Measurements from ENCODE around the gene NEMF.
A peak's percentile ranks its signal among the peaks of the same experiment; 100 is the strongest.
"Not testable (repeated sequence)": the region's sequence is repeated elsewhere in the genome, so short reads cannot be mapped to it uniquely, and the experiment has no call there.

The NEMF gene

GRCh38 chr14:49897965-49898364 lies 45.4 kb upstream of the NEMF start:
- TF ChIP-seq POLR2AphosphoS5 (IDR thresholded peaks at IDR 0.05; ENCODE audit: low read depth) (no peak), CTCF (IDR thresholded peaks at IDR 0.05; ENCODE audit: insufficient read depth, low read length) (no peak), SPI1 (IDR thresholded peaks at IDR 0.05; ENCODE audit: borderline replicate concordance, low read depth) (no peak), GABPA (IDR thresholded peaks at IDR 0.05; ENCODE audit: low read depth) (no peak), REST (IDR thresholded peaks at IDR 0.05; ENCODE audit: insufficient replicate concordance, low read depth) (no peak)
- no peaks in the 10 kb centered on the region for H3K27me3 ChIP-seq (ENCODE audit: insufficient read depth, poor library complexity, severe bottlenecking)
- H3K27ac ChIP-seq (replicated peaks), result no peak overlapping the region
- no peak overlapping the region for H3K4me3 ChIP-seq (replicated peaks; ENCODE audit: insufficient read depth, low read length)
- DNase-seq (ENCODE audit: low read depth in 1 of 2, low spot score in 1 of 2), result no peak

- DNase-seq (ENCODE audit: low read depth in 1 of 2, low spot score in 1 of 2), result no peak
- no peak overlapping the region for H3K4me3 ChIP-seq (replicated peaks; ENCODE audit: insufficient read depth, low read length)
Measured at GRCh38 chr14:49897414-49897813, 44.8 kb upstream of the NEMF start.

GRCh38 chr14:49896966-49897365 lies 44.4 kb upstream of the NEMF start:
- Histone ChIP-seq H3K27me3 (ENCODE audit: insufficient read depth, poor library complexity, severe bottlenecking) (no peaks in the 10 kb centered on the region), H3K4me3 (replicated peaks; ENCODE audit: insufficient read depth, low read length) (no peak overlapping the region; the same call in 1 of the 2 replicates), H3K27ac (replicated peaks) (no peak overlapping the region)
- TF ChIP-seq SPI1 (IDR thresholded peaks at IDR 0.05; ENCODE audit: borderline replicate concordance, low read depth) (no peak), POLR2AphosphoS5 (IDR thresholded peaks at IDR 0.05; ENCODE audit: low read depth) (no peak), REST (IDR thresholded peaks at IDR 0.05; ENCODE audit: insufficient replicate concordance, low read depth) (no peak), CTCF (IDR thresholded peaks at IDR 0.05; ENCODE audit: insufficient read depth, low read length) (no peak), GABPA (IDR thresholded peaks at IDR 0.05; ENCODE audit: low read depth) (no peak)
- DNase-seq (ENCODE audit: low read depth in 1 of 2, low spot score in 1 of 2), result no peak

More at GRCh38 chr14:49897414-49897813, 44.8 kb upstream of the NEMF start:
- Histone ChIP-seq H3K27ac (replicated peaks) (no peak overlapping the region), H3K27me3 (ENCODE audit: insufficient read depth, poor library complexity, severe bottlenecking) (no peaks in the 10 kb centered on the region)
- TF ChIP-seq REST (IDR thresholded peaks at IDR 0.05; ENCODE audit: insufficient replicate concordance, low read depth) (no peak), CTCF (IDR thresholded peaks at IDR 0.05; ENCODE audit: insufficient read depth, low read length) (no peak), SPI1 (IDR thresholded peaks at IDR 0.05; ENCODE audit: borderline replicate concordance, low read depth) (no peak), GABPA (IDR thresholded peaks at IDR 0.05; ENCODE audit: low read depth) (no peak), POLR2AphosphoS5 (IDR thresholded peaks at IDR 0.05; ENCODE audit: low read depth) (no peak)

- DNase-seq (ENCODE audit: low read depth in 1 of 2, low spot score in 1 of 2); H3K27me3 ChIP-seq (ENCODE audit: insufficient read depth, poor library complexity, severe bottlenecking); H3K27ac ChIP-seq (replicated peaks): not testable (repeated sequence)
- H3K4me3 ChIP-seq (replicated peaks; ENCODE audit: insufficient read depth, low read length), result peak overlapping the region; percentile 80
Measured at GRCh38 chr14:49896272-49896671, 43.7 kb upstream of the NEMF start.

Data from HL-60 (cell line).